HG03520 (cell line): ENCODE measurements around the gene MAMDC4.
"Not testable (repeated sequence)": the region's sequence is repeated elsewhere in the genome, so short reads cannot be mapped to it uniquely, and the experiment has no call there.

Experiments
- ATAC-seq: cut with Tn5 transposase; IDR thresholded peaks from one replicate; pipeline ENCODE4 v1.9.1; 2021; ENCODE audit warnings: mild to moderate bottlenecking, moderate library complexity; ENCODE audit not compliant: unreplicated experiment

The MAMDC4 gene

GRCh38 chr9:136824496-136825225, 27.5 kb upstream of the MAMDC4 start:
- ATAC-seq = no peak

GRCh38 chr9:136825295-136826187, 26.6 kb upstream of the MAMDC4 start:
- ATAC-seq = no peak

- no peak for ATAC-seq
Observed at GRCh38 chr9:136826188-136826541, 26.0 kb upstream of the MAMDC4 start.

GRCh38 chr9:136826703-136827582, 25.2 kb upstream of the MAMDC4 start:
- no peak for ATAC-seq

GRCh38 chr9:136827794-136828473, 24.2 kb upstream of the MAMDC4 start:
- no peak for ATAC-seq

- no peak for ATAC-seq
Observed at GRCh38 chr9:136828474-136829140, 23.5 kb upstream of the MAMDC4 start.

GRCh38 chr9:136829412-136829811, 22.7 kb upstream of the MAMDC4 start:
- no peak for ATAC-seq

GRCh38 chr9:136829981-136830885, 21.9 kb upstream of the MAMDC4 start:
- no peak for ATAC-seq

GRCh38 chr9:136831002-136831719, 21.0 kb upstream of the MAMDC4 start:
- ATAC-seq = no peak

GRCh38 chr9:136831720-136832104, 20.4 kb upstream of the MAMDC4 start:
- ATAC-seq = no peak

GRCh38 chr9:136832581-136832980, 19.6 kb upstream of the MAMDC4 start:
- no peak for ATAC-seq

- ATAC-seq = not testable (repeated sequence)
Observed at GRCh38 chr9:136833381-136834048, 18.6 kb upstream of the MAMDC4 start.

GRCh38 chr9:136835162-136835931, 16.8 kb upstream of the MAMDC4 start:
- no peak for ATAC-seq

- ATAC-seq = no peak
Observed at GRCh38 chr9:136835932-136836904, 15.9 kb upstream of the MAMDC4 start.

- no peak for ATAC-seq
Observed at GRCh38 chr9:136837146-136837855, 14.8 kb upstream of the MAMDC4 start.
